ACHN (cell line): ENCODE measurements around the gene MAU2.

ENCODE experiments used
- DNase-seq: peaks from one replicate; pipeline ENCODE4 v3.0.0-alpha.2; 2015
- in situ Hi-C: cut with HindIII; loops from 2 replicates; pipeline ENCODE4 v1.10.0; 2017; ENCODE audit warnings: low sequenced_read_pairs, low pct_ligation_motif_present, low pct_unique_long_range_greater_than_20kb

Gene MAU2, protein sequence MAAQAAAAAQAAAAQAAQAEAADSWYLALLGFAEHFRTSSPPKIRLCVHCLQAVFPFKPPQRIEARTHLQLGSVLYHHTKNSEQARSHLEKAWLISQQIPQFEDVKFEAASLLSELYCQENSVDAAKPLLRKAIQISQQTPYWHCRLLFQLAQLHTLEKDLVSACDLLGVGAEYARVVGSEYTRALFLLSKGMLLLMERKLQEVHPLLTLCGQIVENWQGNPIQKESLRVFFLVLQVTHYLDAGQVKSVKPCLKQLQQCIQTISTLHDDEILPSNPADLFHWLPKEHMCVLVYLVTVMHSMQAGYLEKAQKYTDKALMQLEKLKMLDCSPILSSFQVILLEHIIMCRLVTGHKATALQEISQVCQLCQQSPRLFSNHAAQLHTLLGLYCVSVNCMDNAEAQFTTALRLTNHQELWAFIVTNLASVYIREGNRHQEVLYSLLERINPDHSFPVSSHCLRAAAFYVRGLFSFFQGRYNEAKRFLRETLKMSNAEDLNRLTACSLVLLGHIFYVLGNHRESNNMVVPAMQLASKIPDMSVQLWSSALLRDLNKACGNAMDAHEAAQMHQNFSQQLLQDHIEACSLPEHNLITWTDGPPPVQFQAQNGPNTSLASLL

DNA sequence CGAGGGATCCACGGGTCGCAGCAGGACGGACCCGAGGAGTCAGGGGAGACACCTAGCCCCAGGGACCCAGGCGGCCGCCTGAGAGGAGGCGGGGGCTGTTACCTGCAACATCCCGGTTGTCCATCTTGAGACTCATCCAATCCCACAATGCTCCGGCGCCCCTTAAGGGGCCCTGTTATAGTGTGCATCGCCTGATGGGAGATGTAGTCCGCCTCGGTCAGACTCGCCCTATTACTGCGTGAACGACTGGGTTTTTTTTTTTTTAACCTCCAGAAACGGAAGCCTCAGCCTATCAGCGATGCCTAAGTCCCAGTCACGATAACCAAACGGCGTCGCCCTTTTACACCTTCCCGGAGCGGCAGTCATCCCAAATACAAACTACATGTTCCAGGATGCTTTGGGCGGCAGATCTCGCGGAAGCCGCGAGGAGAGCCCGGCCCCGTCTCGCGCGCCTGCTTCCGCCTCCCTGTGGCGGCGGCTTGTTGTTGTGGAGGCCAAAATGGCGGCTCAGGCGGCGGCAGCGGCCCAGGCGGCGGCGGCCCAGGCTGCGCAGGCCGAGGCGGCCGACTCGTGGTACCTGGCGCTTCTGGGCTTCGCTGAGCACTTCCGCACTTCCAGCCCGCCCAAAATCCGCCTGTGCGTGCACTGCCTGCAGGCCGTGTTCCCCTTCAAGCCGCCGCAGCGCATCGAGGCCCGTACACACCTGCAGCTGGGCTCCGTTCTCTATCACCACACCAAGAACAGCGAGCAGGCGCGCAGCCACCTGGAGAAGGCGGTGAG is at the start of gene MAU2, which contains the start of gene SUGP1:
MAU2 (plus strand) TSS at position 469 of the 780 bp plus-strand sequence; CDS start at position 500, 31 bp downstream.
SUGP1 (minus strand) TSS at position 149 of the 780 bp plus-strand sequence; CDS start at position 136, 13 bp downstream.
- in situ Hi-C loops = no loop called here
- peak; percentile 85 for DNase-seq

DNA sequence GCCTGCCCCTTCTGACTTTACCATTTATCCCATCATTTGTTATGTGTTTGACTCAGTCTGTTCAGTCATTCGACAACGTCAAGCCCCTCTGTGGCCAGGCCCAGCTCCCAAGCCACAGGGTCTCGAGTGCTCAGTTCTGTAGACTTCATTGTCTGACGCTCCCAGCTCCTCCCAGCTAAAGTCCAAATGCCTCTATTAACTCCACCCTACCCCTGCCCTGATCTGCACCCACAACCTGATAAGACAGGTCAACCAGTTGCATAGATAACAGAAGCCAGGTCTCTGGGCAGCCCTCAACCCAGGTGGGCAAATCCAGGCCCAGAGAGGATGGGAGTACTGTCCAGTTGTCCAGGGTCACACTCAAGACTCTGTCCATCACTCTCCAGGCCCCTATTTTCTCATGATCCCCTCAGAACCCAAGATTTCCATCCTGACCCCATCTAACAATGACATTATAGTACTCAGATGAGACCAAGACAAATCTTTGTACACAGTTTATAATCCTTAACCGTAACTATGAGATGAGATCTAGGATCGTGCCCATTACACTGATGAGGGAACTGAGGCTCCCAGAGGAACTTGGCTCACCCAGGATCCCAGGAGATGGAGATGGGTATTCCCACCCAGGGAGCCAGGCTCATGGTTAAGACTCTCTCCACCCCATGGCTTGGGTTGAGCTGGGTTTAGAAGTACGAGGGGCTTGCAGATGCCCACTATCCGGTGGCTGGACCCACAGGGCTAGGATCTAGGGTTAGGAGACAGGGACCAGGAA is 48.6 kb upstream of the MAU2 start:
- DNase-seq = no peak
- in situ Hi-C loops = no loop called here

DNA sequence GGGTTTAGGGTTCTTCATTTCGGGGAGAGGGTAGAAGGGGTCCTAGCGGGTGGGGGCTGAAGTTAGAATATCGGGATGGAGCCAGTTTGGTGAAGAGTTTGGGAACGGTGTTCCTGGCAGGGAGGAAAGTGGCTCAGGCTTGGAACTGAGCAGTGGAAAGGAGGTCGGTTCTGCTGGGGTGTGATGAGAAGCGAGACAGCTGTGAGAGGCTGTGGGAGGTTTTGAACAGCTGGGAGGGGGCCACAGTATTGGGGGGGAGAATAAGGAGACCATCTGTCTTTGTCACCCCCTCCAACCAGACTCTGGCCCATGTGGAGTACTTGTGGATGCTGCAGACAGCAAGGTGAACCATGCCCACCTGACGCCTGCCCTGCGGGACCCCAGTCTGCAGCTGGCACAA is 46.5 kb upstream of the MAU2 start:
- DNase-seq = no peak
- in situ Hi-C loops = no loop called here

DNA sequence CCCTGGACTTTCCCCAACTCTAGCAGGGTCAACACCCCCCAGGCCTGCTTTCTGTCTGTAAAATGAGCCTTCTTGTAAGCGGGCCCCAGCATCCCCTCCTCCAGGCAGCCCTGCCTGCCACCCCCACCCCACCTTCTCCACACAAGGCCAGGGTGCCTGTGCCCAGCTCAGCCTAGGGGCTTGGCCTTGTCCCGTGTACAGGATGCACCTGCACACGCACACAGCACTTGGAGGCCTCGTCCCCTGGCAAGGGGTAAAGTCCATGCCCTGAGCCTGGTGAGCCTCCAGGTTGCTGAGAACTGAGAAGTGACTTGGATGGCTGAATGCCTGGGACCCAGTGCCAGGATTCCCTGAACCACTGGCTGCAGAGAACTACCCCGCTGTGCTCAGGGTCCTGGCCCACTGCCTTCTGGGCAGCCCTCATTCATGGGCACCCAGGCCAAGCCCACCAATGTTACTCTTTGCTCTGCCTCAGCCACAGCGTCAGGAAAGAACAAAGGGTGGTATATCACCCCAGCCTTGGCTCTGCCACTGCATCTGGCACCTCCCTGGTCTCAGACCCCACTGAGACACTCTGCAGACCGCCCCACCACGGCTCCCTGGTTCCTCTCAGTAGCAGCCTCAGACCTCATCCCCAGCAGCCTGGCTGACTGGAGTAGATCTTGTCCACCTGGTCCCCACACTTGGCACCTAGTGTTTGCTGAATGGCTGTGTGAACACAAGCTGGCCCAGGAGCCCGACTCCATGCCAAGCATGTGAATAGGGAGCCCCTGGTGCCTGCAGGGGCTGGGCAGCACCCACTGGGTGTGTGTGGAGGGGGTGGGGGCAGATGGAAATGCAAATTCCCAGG is 45.7 kb upstream of the MAU2 start:
- in situ Hi-C loops = no loop called here
- DNase-seq = no peak

DNA sequence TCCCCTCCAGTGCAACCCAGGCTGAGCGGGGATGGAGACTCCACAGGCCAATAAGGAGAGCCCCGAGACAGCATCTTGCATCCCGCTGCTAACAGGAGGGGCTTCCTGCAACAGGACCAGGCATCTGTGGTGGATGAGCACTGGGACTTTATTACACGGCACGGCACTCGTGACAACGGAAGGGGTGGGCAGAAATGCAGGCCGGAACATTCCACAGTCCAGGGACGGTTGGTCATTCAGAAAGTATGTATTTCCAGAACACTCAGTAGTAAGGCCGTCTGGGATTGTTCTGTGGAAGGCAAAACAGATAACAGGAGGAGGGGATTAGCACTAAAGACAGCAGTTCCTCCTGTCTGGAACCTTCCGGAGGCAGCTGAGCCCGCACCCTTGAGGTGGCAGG is 44.2 kb upstream of the MAU2 start:
- in situ Hi-C loops = no loop called here
- no peak for DNase-seq

DNA sequence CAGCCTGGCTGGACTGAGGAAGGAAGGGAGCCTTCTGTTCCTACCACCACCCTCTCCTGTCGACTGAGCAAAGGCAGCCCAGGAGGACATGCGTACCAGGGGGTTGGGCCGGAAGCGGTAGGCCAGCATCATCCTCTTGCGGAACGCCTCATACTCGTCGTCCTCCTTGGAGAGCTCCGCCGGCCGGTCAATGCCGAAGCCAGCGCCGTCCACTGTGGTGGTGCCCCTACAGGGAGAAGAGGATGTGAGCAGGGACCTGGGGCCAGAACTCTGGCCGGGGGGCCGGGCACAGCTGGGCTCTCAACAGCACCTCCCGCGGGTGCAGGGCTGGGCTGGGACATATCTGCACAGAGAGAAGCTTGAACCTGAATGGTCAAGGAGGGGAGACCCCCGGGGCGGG is 43.8 kb upstream of the MAU2 start:
- DNase-seq = no peak
- in situ Hi-C loops = no loop called here

DNA sequence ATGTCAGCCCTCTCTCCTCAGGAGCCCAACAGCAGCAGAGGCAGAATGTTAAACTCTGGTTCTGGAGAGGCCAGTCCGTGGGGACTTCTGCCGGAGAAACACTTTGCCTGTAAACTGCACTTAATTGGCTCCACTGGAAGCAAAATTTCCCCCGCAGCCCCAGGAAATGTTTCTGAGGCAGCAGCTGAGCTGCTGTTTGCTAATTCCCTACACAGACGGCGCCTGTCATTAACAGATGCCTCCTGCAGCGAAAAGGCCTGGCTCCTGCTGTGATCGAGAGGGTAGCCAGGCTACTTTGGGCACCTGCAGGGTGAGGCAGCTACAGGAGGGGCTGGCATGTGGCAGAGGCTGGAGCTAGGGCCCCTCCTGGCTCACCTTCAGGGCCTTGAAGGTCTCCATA is 42.3 kb upstream of the MAU2 start:
- DNase-seq = no peak
- in situ Hi-C loops = no loop called here

DNA sequence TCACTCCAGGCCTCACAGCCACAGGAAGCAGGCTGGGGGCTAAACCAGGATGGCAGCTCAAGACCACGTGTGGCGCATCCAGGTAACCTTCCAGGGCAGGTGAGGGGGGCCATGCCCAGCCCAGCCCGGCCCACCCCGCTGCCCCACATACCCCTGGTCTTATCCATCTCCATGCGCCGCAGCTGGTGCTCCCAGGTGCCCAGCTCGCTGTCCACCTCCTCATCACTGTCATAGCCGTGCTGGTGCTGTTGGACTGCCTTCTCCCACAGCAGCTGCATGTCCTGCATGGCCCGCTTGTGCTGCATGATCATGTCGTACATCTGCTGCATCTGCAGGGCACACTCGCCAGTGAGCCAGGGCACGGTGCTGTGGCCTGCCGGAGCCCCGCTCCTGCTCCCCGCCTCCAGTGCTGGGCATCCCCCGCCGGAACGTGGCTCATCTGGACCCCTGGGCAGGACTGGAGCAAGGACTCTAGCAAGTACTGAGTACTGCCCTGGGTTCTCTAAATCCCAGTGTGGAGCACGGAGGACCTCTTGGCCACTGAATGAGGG is 41.5 kb upstream of the MAU2 start:
- in situ Hi-C loops = no loop called here

DNA sequence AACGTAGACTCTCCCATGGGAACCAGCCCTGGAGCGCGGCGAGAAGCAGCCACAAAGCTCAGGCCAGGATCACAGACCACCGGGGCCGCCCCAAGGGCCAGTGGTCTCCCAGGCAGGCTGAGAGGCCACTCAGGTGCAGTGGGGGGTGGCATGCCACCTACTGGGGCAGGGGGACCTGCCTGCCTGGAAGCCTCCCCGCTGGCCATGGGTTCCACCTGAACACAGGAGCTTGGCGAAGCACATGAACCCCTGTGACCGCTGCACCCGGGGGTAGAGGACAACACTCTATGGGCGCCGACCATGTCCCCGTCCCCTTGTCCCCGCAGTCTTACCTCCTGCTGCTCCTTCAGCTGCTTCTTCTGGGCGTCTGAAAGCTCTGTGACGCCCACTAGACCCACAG is 40.8 kb upstream of the MAU2 start:
- no peak for DNase-seq
- in situ Hi-C loops = no loop called here

More for the DNA sequence above, 41.5 kb upstream of the MAU2 start:
- no peak for DNase-seq

DNA sequence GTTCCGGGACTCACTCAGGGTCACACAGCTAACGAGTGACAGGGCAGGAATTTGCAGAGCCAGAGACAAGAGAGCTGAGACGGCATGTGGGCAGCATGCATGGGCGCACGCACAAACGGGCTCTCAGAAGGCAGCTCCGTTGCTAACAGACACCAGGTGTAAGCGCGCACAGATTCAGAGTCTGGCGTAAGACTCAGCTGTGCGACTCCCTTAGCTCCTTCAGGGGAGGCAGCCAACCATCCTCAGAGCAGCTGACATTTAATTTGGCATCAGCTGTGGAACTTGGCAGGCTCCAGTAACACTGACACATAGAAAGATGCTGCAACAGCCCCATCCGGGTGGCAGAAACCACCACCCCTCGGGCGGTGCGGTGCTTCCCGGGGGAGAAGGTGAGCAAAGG is 40.1 kb upstream of the MAU2 start:
- in situ Hi-C loops = no loop called here
- no peak for DNase-seq

DNA sequence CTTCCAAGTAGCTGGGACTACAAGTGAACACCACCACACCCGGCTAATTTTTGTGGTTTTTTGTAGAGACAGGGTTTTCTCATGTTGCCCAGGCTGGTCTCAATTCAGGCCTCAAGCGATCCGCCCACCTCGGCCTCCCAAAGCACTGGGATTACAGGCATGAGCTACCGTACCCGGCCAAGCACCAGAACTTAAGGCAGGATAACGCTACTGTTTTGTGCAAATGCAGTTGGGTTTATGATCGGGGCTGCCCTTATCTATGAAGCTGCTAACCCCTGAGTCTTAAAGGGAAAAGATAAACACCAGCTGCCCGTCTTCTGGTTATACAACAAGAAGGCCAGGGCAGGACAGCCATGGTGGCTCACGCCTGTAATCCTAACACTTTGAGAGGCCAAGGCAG is 34.9 kb upstream of the MAU2 start:
- no peak for DNase-seq
- in situ Hi-C loops = no loop called here

DNA sequence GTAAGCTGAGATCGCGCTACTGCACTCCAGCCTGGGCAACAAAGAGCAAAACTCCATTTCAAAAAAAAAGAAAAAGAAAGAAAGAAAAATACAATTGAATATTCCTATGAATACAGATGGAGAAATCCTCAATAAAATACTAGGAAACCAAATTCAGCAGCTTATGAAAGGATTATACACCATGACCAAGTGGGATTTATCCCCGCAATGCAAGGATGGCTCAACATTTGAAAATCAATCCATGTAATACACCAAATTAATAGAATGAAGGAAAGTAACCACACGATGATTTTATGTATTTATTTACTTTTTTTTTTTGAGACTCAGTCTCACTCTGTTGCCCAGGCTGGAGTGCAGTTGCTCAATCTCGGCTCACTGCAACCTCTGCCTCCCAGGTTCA is 28.0 kb upstream of the MAU2 start:
- in situ Hi-C loops = no loop called here
- DNase-seq = no peak

DNA sequence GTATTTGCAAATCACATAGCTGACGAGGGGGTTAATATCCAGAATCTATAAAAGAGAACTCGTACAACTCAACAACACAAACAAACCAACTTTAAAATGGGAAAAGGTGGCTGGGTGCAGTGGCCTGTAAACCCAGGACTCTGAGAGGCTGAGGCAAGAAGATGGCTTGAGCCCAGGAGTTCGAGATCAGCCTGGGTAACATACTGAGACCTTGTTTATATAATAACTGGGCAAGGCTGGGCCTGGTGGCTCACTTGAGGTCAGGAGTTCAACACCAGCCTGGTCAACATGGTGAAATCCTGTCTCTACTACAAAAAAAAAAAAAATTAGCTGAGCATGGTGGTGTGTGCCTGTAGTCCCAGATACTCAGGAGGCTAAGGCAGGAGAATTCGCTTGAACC is 25.7 kb upstream of the MAU2 start:
- in situ Hi-C loops = no loop called here
- DNase-seq = no peak

DNA sequence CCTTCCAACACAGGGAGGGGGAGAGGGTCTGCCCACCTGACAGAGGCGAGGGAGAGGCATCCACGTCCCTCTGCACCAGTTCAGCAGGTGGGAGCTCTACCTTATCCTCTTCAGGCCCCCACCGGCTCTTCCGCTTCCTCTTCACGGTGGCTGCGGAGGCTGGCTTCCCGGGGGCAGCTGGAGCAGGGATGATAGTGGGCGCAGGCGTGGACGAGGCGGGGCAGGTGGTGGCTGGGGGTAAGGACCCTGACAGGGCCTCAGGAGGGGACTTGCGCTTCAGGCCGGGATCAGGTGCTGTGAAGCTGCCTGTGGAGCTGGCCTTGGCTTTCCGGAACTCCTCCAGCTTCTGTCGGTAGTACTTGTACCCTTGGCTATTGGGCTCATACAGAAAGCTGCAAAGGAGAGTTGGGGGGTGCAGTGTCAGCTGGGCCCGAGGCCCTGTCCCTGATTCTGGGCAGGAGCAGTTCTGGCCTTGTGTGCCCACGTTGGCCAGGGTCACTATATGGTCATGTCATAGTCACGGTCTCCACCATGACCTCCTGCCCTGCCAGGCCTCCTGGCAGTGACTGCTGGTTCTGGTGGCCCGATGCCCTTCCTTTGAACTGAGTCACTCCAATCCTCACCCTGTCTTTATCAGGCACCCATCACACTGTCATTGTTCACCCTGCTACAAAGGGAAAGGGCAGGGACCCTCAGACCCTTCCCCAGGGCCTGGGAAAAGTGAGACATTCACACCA is 23.5 kb upstream of the MAU2 start:
- in situ Hi-C loops = no loop called here
- no peak for DNase-seq

DNA sequence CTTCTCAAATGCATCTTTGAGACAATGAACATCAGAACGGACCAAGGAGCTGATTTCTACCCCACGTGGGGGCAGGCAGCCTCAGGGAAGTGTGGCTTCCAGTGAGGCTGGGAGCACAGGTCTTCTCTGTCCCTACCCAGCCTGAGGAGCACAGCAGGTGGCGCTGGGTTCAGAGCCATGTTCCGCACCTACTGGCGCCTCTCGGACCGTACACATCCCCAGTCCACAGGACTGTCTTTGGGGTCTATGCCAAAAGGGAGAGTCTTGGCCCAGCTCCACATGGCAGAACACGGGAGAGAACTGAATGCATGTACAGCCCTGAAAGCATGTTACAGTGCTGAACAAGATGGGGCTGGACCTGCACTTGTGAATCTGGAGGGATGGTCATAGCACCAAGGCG is 22.9 kb upstream of the MAU2 start:
- in situ Hi-C loops = no loop called here
- DNase-seq = no peak

DNA sequence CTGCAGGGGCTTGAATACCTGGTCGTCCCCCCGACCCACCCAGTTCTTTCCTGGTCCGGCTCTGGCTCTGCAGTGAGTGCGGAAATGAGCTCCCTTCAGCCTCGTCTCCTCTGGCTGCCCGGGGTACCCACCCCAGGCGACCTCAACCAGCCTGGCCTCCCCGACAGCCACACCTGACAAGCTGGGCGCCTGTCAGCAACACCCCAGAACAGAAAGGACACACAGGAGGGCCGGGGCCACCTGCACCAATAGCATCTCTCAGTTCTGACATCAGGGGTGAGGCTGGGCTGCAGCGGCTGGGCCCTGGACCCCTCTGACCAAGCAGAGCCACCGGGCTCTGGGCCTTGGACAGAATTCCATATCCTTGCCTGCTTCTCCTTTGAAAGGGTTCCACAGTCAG is 20.0 kb upstream of the MAU2 start:
- DNase-seq = no peak
- in situ Hi-C loops = no loop called here

DNA sequence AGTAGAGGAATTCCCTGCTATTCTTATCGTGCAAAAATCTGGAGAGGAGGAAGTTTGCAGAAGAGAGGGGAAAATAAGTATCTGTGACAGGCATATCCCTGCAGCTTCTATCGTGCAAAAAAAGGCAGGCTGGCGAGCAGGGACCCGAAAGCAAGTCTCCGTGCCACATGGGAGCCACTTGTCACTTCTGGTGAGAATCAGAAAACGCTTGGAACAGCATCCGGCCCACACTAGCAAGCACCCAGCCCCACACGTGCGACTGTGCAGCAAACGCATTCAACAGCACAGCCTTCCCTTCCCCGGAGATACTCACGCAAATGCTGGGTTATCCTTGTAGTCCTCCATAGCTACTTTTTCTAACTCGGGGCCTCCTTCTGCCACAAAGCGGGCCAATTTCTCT is 17.2 kb upstream of the MAU2 start:
- in situ Hi-C loops = no loop called here
- DNase-seq = no peak
